ENCODE data around the gene KCTD6.

DNA sequence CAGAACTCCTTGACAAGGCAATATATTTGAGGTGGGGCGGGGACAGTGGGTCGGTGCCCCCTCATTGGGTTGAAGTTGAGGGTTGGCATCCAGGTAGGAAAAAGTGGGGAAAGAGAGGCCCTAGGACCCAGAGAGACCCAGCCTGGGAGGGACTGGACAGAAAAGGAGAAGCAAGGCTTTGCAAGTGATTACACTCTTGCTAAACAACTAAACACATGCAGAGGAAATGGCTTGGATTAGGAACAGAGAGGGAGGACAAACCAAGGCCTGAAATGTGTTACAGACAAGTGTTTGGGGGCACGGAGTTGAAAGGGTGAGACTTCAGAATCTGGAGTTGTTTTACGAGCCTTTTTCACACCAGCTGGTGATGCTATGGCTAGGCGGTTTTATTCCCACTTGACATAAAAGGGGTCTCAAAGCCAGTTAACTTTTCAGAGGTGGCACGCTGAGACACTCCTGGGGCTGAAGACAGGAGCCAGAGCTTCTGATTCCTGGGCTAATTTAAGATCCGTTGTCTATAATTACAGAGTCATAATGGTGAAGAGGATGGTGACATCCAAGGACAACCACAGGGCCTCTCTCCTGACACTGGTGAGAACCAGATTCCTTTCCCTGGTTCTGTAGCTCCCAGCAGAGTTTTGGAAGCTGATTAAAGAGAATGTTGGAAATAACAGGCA is 7.7 kb upstream of the KCTD6 start:
- TF ChIP-seq, protein P1, sequence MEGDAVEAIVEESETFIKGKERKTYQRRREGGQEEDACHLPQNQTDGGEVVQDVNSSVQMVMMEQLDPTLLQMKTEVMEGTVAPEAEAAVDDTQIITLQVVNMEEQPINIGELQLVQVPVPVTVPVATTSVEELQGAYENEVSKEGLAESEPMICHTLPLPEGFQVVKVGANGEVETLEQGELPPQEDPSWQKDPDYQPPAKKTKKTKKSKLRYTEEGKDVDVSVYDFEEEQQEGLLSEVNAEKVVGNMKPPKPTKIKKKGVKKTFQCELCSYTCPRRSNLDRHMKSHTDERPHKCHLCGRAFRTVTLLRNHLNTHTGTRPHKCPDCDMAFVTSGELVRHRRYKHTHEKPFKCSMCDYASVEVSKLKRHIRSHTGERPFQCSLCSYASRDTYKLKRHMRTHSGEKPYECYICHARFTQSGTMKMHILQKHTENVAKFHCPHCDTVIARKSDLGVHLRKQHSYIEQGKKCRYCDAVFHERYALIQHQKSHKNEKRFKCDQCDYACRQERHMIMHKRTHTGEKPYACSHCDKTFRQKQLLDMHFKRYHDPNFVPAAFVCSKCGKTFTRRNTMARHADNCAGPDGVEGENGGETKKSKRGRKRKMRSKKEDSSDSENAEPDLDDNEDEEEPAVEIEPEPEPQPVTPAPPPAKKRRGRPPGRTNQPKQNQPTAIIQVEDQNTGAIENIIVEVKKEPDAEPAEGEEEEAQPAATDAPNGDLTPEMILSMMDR (IDR thresholded peaks at IDR 0.05; ENCODE audit: low read depth, low read length), result no peak
- no peak for TF ChIP-seq EZH2phosphoT487 (IDR thresholded peaks at IDR 0.05; ENCODE audit: low read depth)
